NT2/D1 (cell line): ENCODE data around the gene SEC22A.

Source experiments
- SUZ12 ChIP-seq: IDR thresholded peaks from 2 replicates; pipeline ENCODE4 v1.6.1; 2011; ENCODE audit not compliant: insufficient read length, insufficient read depth; ENCODE audit errors: extremely low read depth
- YY1 ChIP-seq: IDR thresholded peaks from 2 replicates; pipeline ENCODE4 v1.6.1; 2011; ENCODE audit not compliant: insufficient read length, insufficient read depth
- ZNF274 ChIP-seq: IDR thresholded peaks from 2 replicates; pipeline ENCODE4 v1.6.1; 2011; ENCODE audit warnings: mild to moderate bottlenecking, low read depth, low read length

GRCh38 chr3:123276346-123277006 lies 74.7 kb downstream of the SEC22A start:
- no peak for TF ChIP-seq ZNF274
- no peak for TF ChIP-seq YY1
- no peak for TF ChIP-seq SUZ12
